ENCODE data around the gene MOSMO.

MOSMO gene

GRCh38 chr16:22054847-22055590 lies 47.1 kb downstream of the MOSMO start:
- Histone ChIP-seq H3K27me3 (ENCODE audit: insufficient read depth, poor library complexity, severe bottlenecking) (no peaks in the 10 kb centered on the region), H3K4me3 (replicated peaks; ENCODE audit: insufficient read depth, low read length) (no peak overlapping the region), H3K27ac (replicated peaks) (no peak overlapping the region)
- DNase-seq (ENCODE audit: low read depth in 1 of 2, low spot score in 1 of 2), result no peak
- TF ChIP-seq GABPA (IDR thresholded peaks at IDR 0.05; ENCODE audit: low read depth) (no peak), CTCF (IDR thresholded peaks at IDR 0.05; ENCODE audit: insufficient read depth, low read length) (no peak), SPI1 (IDR thresholded peaks at IDR 0.05; ENCODE audit: borderline replicate concordance, low read depth) (no peak), POLR2AphosphoS5 (IDR thresholded peaks at IDR 0.05; ENCODE audit: low read depth) (no peak), REST (IDR thresholded peaks at IDR 0.05; ENCODE audit: insufficient replicate concordance, low read depth) (no peak)

- H3K4me3 ChIP-seq (replicated peaks; ENCODE audit: insufficient read depth, low read length), result no peak overlapping the region
- H3K27me3 ChIP-seq (ENCODE audit: insufficient read depth, poor library complexity, severe bottlenecking), result no peaks in the 10 kb centered on the region
- TF ChIP-seq GABPA (IDR thresholded peaks at IDR 0.05; ENCODE audit: low read depth), result no peak
- TF ChIP-seq CTCF (IDR thresholded peaks at IDR 0.05; ENCODE audit: insufficient read depth, low read length), result no peak
- TF ChIP-seq SPI1 (IDR thresholded peaks at IDR 0.05; ENCODE audit: borderline replicate concordance, low read depth), result no peak
- no peak for TF ChIP-seq REST (IDR thresholded peaks at IDR 0.05; ENCODE audit: insufficient replicate concordance, low read depth)
- TF ChIP-seq POLR2AphosphoS5 (IDR thresholded peaks at IDR 0.05; ENCODE audit: low read depth), result no peak
- DNase-seq (ENCODE audit: low read depth in 1 of 2, low spot score in 1 of 2), result no peak
- H3K27ac ChIP-seq (replicated peaks), result no peak overlapping the region
These were observed 48.0 kb downstream of the MOSMO start for GRCh38 chr16:22055881-22056280.

- no peaks in the 10 kb centered on the region for H3K27me3 ChIP-seq (ENCODE audit: insufficient read depth, poor library complexity, severe bottlenecking)
- DNase-seq (ENCODE audit: low read depth in 1 of 2, low spot score in 1 of 2), result no peak
- no peak overlapping the region for H3K4me3 ChIP-seq (replicated peaks; ENCODE audit: insufficient read depth, low read length)
- H3K27ac ChIP-seq (replicated peaks), result no peak overlapping the region
- no peak for TF ChIP-seq REST (IDR thresholded peaks at IDR 0.05; ENCODE audit: insufficient replicate concordance, low read depth)
- TF ChIP-seq GABPA (IDR thresholded peaks at IDR 0.05; ENCODE audit: low read depth), result no peak
- no peak for TF ChIP-seq SPI1 (IDR thresholded peaks at IDR 0.05; ENCODE audit: borderline replicate concordance, low read depth)
- TF ChIP-seq CTCF (IDR thresholded peaks at IDR 0.05; ENCODE audit: insufficient read depth, low read length), result no peak
- no peak for TF ChIP-seq POLR2AphosphoS5 (IDR thresholded peaks at IDR 0.05; ENCODE audit: low read depth)
These were observed 56.1 kb downstream of the MOSMO start for GRCh38 chr16:22063888-22064467.

All from HL-60 (cell line).